ENCODE measurements around the gene ILDR1.

ILDR1 gene

DNA sequence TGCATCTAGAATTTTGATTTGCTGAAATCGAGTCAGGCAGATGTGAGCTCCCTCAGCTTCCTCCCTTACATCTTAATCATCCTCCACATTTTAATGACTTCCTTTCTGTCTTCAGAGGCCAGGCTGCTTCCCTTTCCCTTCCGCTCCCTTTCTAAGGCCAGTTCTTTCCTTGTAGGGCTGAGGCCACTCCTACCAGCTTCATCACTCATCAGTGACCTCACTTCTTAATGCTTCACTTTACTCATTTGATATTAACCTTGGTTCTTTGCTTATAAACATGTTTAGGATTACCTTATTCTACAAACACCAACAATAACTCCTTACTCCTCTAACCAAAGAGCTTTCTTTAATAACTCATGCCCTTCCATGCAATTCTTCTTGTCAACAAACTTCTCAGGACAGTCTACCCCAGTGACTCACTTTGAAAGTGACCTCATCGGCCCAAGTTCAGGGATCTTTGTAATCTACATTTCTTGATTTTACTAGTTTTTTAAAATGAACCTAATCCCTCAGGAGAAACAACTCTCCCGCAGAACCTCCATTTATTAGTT, 23.9 kb downstream of the ILDR1 start:
- peak overlapping the region; percentile 95 for H3K27ac ChIP-seq
- H3K4me2 ChIP-seq: peak overlapping the region; percentile 85

DNA sequence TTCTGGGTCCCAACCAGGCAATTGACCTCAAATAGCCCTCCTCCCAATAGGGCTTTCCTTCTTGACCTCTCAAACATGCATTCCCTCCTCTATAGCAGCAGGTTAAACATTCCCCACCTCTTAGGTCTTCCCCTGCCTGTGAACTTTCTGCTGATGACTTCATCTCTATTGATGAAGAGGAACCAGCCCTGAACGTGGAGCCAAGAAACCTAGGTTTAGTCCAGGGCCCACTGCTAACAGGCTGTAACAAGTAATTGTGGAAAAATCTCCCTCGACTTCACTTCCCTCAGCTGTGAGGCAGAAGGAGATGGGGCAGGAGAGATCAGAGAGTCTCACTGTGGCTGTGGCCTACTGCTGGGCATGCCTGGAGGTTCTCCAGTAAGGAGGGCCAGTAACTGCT, 24.7 kb downstream of the ILDR1 start:
- no peak overlapping the region; the same call in 1 of the 2 replicates for H3K4me3 ChIP-seq
- H3K4me1 ChIP-seq: peaks cover 100% of the 10 kb centered on the region
- H3K36me3 ChIP-seq: no peaks in the 10 kb centered on the region
- peak overlapping the region; percentile 42; the same call in 1 of the 2 replicates for H3K9ac ChIP-seq
- no peak for TF ChIP-seq Cebpa-rat (IDR thresholded peaks at IDR 0.05)
- H4K20me1 ChIP-seq: no peaks in the 10 kb centered on the region
- H3K27ac ChIP-seq: peak overlapping the region; percentile 95
- no peaks in the 10 kb centered on the region for H3K27me3 ChIP-seq
- peak overlapping the region; percentile 85 for H3K4me2 ChIP-seq
- H3K9me3 ChIP-seq: no peaks in the 10 kb centered on the region

More for the DNA sequence above, 23.9 kb downstream of the ILDR1 start:
- no peaks in the 10 kb centered on the region for H4K20me1 ChIP-seq
- no peak overlapping the region for H3K9ac ChIP-seq
- H3K4me3 ChIP-seq: no peak overlapping the region; the same call in none of the 2 replicates
- H3K36me3 ChIP-seq: no peaks in the 10 kb centered on the region
- H3K27me3 ChIP-seq: no peaks in the 10 kb centered on the region
- no peaks in the 10 kb centered on the region for H3K9me3 ChIP-seq
- H3K4me1 ChIP-seq: peaks cover 100% of the 10 kb centered on the region
- TF ChIP-seq Cebpa-rat (IDR thresholded peaks at IDR 0.05): no peak

DNA sequence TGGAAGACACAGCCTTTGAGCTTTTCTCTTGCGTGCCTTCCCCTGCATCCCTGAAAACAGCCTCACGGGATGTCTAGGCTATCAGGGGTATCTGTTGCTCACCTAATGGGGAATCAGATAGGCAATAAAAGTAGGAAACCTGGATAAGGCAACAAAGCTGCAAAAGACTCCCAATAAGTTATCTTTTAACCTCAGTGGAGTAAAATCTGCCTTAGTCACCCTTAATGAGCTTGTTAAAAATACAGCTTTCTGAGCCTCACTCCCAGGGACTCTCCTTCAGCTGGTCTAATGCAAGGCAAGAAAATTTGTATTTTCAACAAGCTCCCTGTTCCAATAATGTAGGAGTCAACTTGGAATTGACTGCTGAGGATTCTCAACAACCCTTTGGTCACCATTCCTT, 25.6 kb downstream of the ILDR1 start:
- peaks cover 100% of the 10 kb centered on the region for H3K4me1 ChIP-seq
- 0 out of 2 replicates have a peak overlapping the region, but pooled peaks have one; percentile 7 for H3K4me3 ChIP-seq
- no peak for TF ChIP-seq Cebpa-rat (IDR thresholded peaks at IDR 0.05)
- no peaks in the 10 kb centered on the region for H3K27me3 ChIP-seq
- no peaks in the 10 kb centered on the region for H3K36me3 ChIP-seq
- H3K4me2 ChIP-seq: peak overlapping the region; percentile 85
- peak overlapping the region; percentile 49; the same call in 1 of the 2 replicates for H3K9ac ChIP-seq
- H3K9me3 ChIP-seq: no peaks in the 10 kb centered on the region
- no peaks in the 10 kb centered on the region for H4K20me1 ChIP-seq
- H3K27ac ChIP-seq: peak overlapping the region; percentile 95

DNA sequence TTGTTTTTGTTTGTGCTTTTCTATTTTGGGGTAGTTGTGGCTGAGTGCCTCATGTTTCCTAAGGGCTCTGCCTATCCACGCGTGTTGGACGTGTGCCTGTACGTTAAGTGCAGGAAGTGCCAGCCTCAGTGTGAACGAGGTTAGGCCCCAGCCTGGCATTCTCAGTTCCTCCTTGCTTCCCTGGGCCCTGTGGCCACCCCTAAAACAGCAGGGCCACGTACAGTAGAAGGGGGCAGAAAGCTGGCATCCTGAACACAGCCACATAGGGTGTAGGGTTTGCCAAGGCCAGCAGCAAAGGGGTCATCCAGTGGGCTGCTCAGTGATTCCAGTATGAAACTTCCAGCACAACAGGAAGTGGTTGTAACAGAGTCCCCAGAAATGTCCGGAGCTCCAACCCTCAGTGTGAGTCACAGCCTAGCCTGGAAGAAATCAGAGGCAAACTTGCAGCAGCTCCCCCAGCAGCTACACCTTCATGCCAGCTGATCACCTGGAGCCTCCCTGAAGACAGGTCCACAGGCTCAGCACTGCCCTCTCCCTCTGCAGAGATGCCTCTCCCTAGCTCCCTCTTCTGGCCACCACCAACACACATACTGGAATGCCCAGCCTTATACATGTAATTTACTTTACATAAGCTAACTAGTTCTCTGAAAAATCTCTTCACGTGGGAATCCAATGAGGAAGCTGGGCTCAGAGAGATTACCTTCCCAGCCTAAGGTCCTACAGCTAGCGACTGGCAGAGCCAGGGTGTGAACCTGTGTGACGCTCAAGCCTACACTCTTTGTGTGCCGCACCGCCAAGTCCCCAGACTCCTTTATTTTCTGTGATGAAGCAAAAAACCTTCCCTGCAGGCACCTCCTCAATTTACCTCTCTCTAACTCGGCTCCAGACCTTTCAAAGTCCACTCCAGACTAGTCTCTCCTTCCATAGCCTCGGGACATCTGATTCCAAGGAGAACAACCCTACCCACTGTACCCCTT, 26.6 kb downstream of the ILDR1 start:
- no peak for TF ChIP-seq Cebpa-rat (IDR thresholded peaks at IDR 0.05)
- H3K4me1 ChIP-seq: peaks cover 100% of the 10 kb centered on the region
- H3K27ac ChIP-seq: peak overlapping the region; percentile 95
- no peaks in the 10 kb centered on the region for H3K9me3 ChIP-seq
- peak overlapping the region; percentile 85 for H3K4me2 ChIP-seq
- H3K36me3 ChIP-seq: no peaks in the 10 kb centered on the region
- peak overlapping the region; percentile 49 for H3K9ac ChIP-seq
- peak overlapping the region; percentile 9 for H3K4me3 ChIP-seq
- no peaks in the 10 kb centered on the region for H4K20me1 ChIP-seq
- H3K27me3 ChIP-seq: no peaks in the 10 kb centered on the region

DNA sequence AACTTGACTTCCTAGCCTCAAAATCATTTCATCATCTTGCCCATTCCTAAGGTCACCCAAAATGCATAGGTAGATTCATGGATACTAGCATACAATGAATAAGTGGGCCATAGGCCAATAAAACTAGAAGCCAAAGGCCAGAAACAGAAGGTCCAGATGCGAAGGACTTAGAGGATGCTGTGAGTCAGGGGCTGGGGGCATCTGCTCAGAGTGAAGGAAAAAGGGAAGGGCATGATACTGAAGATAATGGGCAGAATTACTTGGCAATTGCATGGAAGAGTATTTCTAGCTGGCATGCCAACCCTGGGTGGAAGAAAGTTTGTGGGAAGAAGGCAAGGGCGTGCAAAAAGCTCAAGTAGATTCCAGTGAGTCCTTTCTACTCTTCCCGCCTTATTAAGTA, 27.5 kb downstream of the ILDR1 start:
- H3K4me1 ChIP-seq: peaks cover 100% of the 10 kb centered on the region
- no peak for TF ChIP-seq Cebpa-rat (IDR thresholded peaks at IDR 0.05)
- H4K20me1 ChIP-seq: no peaks in the 10 kb centered on the region
- no peaks in the 10 kb centered on the region for H3K27me3 ChIP-seq
- H3K27ac ChIP-seq: peak overlapping the region; percentile 95
- H3K4me2 ChIP-seq: peak overlapping the region; percentile 85
- no peaks in the 10 kb centered on the region for H3K36me3 ChIP-seq
- no peaks in the 10 kb centered on the region for H3K9me3 ChIP-seq
- H3K4me3 ChIP-seq: 0 out of 2 replicates have a peak overlapping the region, but pooled peaks have one; percentile 9
- peak overlapping the region; percentile 49 for H3K9ac ChIP-seq

DNA sequence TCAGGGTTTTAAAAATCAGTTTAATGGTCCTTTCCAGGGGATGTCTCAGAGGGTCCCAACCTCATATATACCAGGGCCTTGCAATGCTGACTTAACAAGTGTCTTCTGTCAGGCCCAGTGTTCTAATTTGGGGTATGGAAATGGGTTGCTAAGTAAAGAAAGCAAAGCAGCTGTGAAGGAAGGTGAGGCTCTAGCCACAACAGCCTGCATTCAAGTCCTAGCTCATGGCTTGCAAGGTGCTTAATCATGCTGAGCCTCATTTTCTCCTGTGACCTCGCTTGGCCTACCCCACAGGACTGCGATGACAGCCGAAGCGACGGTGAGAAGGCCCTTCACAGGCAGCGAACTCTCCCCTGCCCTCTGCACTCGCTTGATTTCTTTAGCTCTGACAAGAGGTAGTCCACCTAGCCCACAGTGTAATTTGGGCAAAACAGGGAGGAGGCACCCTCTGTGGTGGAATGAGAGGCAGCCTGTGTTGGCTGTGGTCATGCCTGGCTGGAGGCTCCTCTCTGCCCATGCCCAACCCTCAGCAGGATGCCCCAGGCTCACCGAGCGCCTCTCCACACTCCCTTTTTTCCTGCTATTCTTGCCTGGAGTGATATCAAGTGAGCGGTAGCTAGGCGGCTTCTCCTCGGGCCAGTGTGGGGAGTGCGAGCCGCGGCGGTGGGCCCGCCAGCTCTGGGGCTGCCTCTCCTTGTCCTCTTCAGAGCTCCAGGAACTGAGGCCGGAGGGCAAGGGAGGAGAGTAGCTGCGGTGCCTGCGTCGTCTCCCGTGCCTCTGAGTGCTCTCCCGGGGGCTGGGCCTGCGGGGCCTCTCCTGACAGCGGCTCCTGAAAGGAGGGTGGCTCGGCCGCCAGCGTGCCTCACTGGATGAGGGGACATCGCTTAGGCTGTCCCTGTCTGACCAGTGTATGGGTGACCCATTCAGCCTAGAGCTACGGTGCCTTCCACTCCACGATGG, 29.2 kb downstream of the ILDR1 start:
- Histone ChIP-seq H3K9ac (peak overlapping the region; percentile 73), H3K36me3 (no peaks in the 10 kb centered on the region), H3K27me3 (no peaks in the 10 kb centered on the region), H3K9me3 (no peaks in the 10 kb centered on the region), H4K20me1 (no peaks in the 10 kb centered on the region), H3K4me2 (peak overlapping the region; percentile 85), H3K27ac (peak overlapping the region; percentile 95), H3K4me1 (peaks cover 96% of the 10 kb centered on the region), H3K4me3 (peak overlapping the region; percentile 56)
- TF ChIP-seq Cebpa-rat (IDR thresholded peaks at IDR 0.05): no peak

DNA sequence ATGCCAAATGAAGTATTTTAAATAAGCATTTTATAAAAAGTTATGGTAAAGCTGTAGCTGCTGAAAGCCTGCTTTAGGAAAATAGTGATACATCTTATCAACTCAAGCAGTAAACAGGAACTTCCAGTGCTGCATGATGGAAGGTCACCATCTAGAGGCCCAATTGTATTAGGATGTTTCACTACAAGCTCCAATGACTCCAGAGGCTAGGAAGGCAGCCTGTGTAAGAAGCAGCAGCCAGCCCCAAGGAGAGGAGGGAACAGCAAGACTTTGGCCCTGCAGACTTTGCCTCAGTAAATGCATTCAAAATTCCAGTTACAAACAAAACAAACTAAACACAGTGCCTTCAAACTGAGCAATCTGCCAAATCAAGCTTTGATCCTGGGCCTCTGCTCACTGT, 32.1 kb downstream of the ILDR1 start:
- peak overlapping the region; percentile 49 for H3K4me2 ChIP-seq
- no peaks in the 10 kb centered on the region for H4K20me1 ChIP-seq
- no peaks in the 10 kb centered on the region for H3K9me3 ChIP-seq
- no peaks in the 10 kb centered on the region for H3K36me3 ChIP-seq
- peak overlapping the region; percentile 95 for H3K27ac ChIP-seq
- H3K4me1 ChIP-seq: peaks cover 67% of the 10 kb centered on the region
- no peak overlapping the region for H3K4me3 ChIP-seq
- no peak for TF ChIP-seq Cebpa-rat (IDR thresholded peaks at IDR 0.05)
- no peaks in the 10 kb centered on the region for H3K27me3 ChIP-seq
- no peak overlapping the region for H3K9ac ChIP-seq

DNA sequence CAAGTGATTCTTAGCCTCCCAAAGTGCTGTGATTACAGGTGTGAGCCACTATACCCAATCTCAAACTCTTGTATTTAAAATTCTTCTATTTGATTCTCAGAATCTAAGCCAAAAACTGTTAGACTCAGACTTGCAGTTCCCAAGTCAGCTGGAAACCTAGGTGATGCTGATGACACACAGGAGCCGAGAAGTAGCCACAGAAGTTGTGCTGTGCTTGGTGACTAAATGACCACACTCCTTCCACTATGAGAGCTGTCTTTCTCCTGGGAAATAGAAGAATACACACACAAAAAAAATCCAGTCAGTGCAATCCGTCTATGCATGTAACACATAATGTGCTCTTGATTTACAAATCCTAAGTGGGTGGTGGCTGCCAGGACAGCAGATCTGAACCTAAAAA, 33.9 kb downstream of the ILDR1 start:
- Histone ChIP-seq H3K27ac (no peak overlapping the region), H3K4me3 (no peak overlapping the region), H4K20me1 (no peaks in the 10 kb centered on the region), H3K36me3 (no peaks in the 10 kb centered on the region), H3K9ac (no peak overlapping the region), H3K4me1 (peaks cover 49% of the 10 kb centered on the region), H3K4me2 (no peak overlapping the region), H3K27me3 (no peaks in the 10 kb centered on the region), H3K9me3 (peaks cover 11% of the 10 kb centered on the region)
- no peak for TF ChIP-seq Cebpa-rat (IDR thresholded peaks at IDR 0.05)

DNA sequence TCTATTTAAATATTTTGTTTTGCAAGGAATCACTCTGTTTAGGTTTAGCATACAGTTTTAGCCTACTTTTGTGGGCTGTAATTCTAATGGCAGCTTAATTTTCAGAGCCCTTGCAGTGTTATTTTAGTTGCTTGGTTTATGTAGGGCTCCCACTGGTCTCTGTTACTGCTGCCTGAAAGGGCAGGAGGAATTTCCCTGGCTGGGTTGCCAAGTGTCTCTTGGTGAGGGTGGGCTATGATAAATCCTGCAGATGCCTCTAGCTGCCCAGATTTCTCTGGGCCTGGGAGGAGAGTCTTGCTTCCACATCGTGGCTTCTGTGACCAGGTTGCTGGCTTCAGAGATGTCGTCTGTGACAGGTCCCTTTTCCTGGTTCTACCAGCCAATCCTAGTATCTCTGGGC, 36.2 kb downstream of the ILDR1 start:
- Histone ChIP-seq H3K36me3 (no peaks in the 10 kb centered on the region), H3K27me3 (no peaks in the 10 kb centered on the region), H3K9ac (no peak overlapping the region), H3K4me2 (no peak overlapping the region), H3K4me1 (peaks cover 26% of the 10 kb centered on the region), H3K9me3 (peaks cover 18% of the 10 kb centered on the region), H3K4me3 (no peak overlapping the region), H3K27ac (no peak overlapping the region), H4K20me1 (no peaks in the 10 kb centered on the region)
- TF ChIP-seq Cebpa-rat (IDR thresholded peaks at IDR 0.05): no peak
